Mucosa of stomach (tissue), 1 donor: Measurements from ENCODE around the gene PRPS1L1.

Experiments
- H3K27me3 ChIP-seq: one replicate; pipeline ENCODE4 v1.7.0; 2013; ENCODE audit warnings: mild to moderate bottlenecking, low read length; ENCODE audit not compliant: control insufficient read depth, insufficient read depth
- H3K36me3 ChIP-seq: one replicate; pipeline ENCODE4 v1.7.0; 2013; ENCODE audit warnings: low read length; ENCODE audit not compliant: control insufficient read depth, insufficient read depth
- H3K4me1 ChIP-seq: one replicate; pipeline ENCODE4 v1.7.0; 2013; ENCODE audit warnings: mild to moderate bottlenecking, low read length; ENCODE audit not compliant: control insufficient read depth, insufficient read depth
- H3K4me3 ChIP-seq: one replicate; pipeline ENCODE4 v1.7.0; 2013; ENCODE audit warnings: low read length
- H3K9ac ChIP-seq: one replicate; pipeline ENCODE4 v1.7.0; 2013; ENCODE audit warnings: mild to moderate bottlenecking, low read length, moderate library complexity
- H3K9me3 ChIP-seq: one replicate; pipeline ENCODE4 v1.7.0; 2013; ENCODE audit warnings: mild to moderate bottlenecking, low read length, moderate library complexity; ENCODE audit not compliant: control insufficient read depth
- donor health status: Pancreatic carcinoma.

PRPS1L1 gene

DNA sequence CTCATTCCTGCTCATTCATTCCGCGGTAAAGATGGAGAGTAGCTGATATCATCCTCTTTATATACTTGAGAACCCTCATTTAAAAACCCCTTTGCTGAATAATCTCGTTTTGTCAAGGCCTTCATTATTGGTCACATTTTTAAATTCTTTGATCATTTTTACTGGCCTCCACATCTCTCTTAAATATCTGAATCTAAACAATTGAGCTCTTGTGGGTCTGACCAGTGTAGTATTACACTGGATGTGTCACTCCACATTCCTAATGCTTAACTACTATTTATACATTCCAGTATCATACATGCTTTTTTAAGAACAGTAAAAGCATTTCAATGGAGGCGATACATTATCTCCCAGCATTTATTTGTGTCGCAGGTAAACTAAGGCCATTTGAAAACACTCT, 12.6 kb upstream of the PRPS1L1 start:
- H3K27me3 ChIP-seq, result no peaks in the 10 kb centered on the region
- H3K36me3 ChIP-seq, result no peaks in the 10 kb centered on the region
- H3K9me3 ChIP-seq, result no peaks in the 10 kb centered on the region
- no peak overlapping the region for H3K4me3 ChIP-seq
- no peak overlapping the region for H3K9ac ChIP-seq
- H3K4me1 ChIP-seq, result no peaks in the 10 kb centered on the region

DNA sequence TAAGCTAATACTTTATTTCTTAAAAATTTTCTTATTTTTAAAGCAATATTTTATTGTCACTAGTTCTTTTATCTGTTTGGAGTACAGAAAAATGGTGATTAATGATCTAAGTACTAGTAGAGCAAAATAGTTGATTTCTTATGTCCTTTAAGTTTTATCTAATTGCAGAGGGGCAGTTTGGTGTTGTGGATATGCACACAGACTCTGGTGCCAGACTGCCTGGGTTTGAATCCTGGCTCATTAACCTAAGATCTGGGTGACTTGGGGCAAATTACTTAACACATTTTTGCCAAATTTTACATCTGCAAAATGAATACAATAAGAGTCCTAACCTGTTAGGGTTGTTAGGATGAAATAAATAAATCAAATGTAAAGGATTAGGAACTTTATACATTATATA, 10.7 kb upstream of the PRPS1L1 start:
- Histone ChIP-seq H3K9me3 (no peaks in the 10 kb centered on the region), H3K9ac (no peak overlapping the region), H3K4me3 (no peak overlapping the region), H3K4me1 (no peaks in the 10 kb centered on the region), H3K27me3 (no peaks in the 10 kb centered on the region), H3K36me3 (no peaks in the 10 kb centered on the region)

DNA sequence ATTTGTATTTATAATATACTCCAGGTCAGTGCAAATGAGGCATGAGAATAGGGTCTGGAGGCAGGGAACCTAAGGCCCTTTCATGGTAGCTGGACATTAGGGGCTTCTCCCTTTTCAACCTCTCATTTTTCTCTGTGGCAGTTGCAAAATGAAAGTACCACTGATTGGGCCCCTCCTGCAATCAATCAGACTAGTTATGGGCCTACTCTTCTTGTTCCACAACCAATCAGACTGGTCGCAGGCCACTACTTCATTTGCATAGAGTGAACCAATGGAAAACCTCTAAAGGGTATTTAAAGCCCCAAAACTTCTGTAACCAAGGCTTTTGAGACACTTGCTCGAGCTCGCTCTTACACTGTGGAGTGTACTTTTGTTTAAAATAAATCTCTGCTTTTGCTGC, 10.0 kb upstream of the PRPS1L1 start:
- H3K36me3 ChIP-seq, result no peaks in the 10 kb centered on the region
- no peak overlapping the region for H3K9ac ChIP-seq
- H3K4me1 ChIP-seq, result no peaks in the 10 kb centered on the region
- H3K9me3 ChIP-seq, result no peaks in the 10 kb centered on the region
- no peaks in the 10 kb centered on the region for H3K27me3 ChIP-seq
- no peak overlapping the region for H3K4me3 ChIP-seq

DNA sequence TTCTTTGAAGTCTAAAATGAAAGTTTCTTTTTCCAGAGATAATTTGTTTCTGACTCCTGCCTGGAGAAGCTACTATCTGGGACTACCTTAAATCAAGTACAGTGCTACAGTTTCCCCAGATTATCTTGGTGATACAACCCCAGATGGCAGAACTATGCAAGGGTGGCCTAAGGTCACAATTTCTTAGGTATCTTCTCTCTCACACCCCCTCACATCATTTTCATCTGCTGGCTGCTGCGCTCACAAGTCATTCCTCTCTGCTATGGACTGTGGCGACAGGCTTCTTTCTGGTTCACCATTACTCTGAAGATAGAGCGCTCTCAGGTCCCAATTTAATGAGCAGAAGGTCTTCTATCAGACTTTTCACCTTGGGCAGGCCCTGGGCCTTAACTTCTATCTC, 9.1 kb upstream of the PRPS1L1 start:
- no peaks in the 10 kb centered on the region for H3K36me3 ChIP-seq
- no peak overlapping the region for H3K4me3 ChIP-seq
- no peaks in the 10 kb centered on the region for H3K9me3 ChIP-seq
- no peaks in the 10 kb centered on the region for H3K4me1 ChIP-seq
- no peaks in the 10 kb centered on the region for H3K27me3 ChIP-seq
- H3K9ac ChIP-seq, result no peak overlapping the region

DNA sequence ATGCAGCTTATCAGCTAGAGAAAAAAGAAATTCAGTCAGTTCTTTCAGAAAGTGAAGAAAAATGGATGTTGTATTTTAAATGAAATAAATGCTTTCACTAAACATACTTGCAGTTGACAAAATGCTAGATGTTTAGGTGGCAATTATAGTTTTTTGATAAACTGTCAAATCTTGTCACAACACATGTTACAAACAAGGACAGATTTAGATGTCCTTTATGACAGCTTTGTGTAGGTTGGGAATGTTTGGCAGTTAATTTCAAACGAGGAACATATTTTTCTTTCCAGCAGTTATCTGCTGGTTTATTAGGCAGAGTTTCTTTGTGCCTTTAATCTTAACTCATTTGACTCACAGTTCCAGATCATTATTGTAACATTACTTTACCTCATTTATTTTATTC, 3.1 kb upstream of the PRPS1L1 start:
- H3K9me3 ChIP-seq, result no peaks in the 10 kb centered on the region
- no peaks in the 10 kb centered on the region for H3K36me3 ChIP-seq
- H3K27me3 ChIP-seq, result no peaks in the 10 kb centered on the region
- H3K4me1 ChIP-seq, result no peaks in the 10 kb centered on the region
- H3K4me3 ChIP-seq, result no peak overlapping the region
- H3K9ac ChIP-seq, result no peak overlapping the region

DNA sequence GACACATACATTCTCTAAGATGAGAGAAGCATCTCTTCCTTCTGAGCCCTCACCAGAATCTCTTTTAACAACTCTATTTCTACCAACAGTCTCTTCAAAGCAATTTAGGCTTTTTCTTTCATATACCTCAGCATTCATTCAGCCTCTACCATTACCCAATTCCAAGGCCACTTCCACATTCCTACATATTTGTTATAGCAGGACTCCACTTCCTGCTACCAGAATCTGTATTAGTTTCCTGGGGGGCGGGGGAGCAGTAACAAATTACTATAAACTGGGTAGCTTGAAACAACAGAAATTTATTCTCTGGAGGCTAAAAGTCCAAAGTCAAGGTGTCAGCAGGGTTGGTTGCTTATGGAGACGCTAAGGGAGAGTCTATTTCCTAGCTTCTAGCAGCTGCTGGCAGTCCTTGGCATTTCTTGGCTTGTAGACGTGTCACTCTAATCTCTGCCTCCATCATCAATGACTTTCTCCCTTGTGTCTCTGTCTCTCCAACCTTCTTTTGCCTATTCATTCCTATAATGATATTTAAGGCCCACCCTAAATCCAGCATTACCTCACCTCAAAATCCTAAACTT, 7.4 kb downstream of the PRPS1L1 start:
- H3K4me1 ChIP-seq, result peaks cover 4% of the 10 kb centered on the region
- no peak overlapping the region for H3K9ac ChIP-seq

DNA sequence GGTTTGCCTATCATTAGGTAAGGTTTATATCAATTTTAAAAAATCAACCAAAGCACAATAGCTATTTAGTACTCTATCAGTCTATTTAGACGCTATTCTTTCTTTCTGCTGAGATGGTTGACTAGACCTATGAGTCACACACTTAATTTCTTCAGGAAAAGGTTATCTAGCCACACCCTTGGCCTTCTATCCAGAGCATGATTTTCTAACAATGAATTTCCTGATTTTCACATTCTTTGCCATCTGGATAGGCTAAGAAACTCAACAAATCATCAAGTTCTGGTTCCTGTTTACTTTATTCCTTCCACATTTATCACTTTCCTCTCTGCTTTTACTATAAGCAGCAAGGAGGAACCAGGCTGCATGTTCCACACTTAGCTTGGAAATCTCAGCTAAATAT, 8.1 kb downstream of the PRPS1L1 start:
- Histone ChIP-seq H3K27me3 (no peaks in the 10 kb centered on the region), H3K4me3 (no peak overlapping the region), H3K9me3 (no peaks in the 10 kb centered on the region), H3K9ac (no peak overlapping the region), H3K36me3 (no peaks in the 10 kb centered on the region), H3K4me1 (peaks cover 4% of the 10 kb centered on the region)

More for the DNA sequence above, 7.4 kb downstream of the PRPS1L1 start:
- Histone ChIP-seq H3K36me3 (no peaks in the 10 kb centered on the region), H3K4me3 (no peak overlapping the region), H3K9me3 (no peaks in the 10 kb centered on the region), H3K27me3 (no peaks in the 10 kb centered on the region)

DNA sequence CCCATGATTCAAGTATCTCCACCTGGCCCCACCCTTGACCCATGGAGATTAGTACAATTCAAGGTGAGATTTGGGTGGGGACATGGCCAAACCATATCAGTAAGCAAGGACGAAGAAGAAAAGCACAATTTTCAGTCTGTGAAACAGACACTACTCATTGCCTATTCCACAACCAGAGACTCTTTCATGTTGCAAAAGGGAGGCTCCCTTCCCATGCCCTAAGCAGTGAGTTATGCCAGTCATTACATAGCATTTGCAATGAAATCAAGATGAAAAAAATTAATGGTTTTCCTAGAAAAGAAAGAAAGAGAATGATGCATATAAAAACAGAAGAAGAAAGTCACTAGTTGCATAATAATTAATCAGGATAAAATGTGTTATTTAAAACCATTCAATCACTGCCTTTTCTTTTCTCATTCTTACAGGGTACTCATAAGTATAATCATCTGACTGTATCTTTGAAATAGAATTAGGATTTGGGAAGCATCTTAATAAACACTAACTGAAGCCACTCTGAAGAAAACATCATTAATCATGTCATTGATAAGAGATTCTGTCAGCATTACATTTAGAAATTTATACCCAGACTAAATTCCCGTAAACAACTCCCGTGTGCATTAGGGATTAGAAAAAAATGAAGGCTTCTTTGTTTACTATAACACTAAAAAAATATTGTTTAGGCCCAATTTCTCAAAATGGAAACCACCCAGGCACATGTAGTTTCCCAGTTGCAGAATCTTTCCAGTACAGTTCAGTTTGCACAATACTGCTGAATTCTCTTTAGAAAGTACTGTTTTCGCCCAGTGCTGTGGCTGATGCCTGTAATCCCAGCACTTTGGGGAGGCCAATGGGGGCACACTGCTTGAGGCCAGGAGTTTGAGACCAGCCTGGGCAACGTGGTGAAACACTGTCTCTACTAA, 9.1 kb downstream of the PRPS1L1 start:
- H3K4me1 ChIP-seq, result peaks cover 4% of the 10 kb centered on the region
- no peaks in the 10 kb centered on the region for H3K9me3 ChIP-seq
- H3K4me3 ChIP-seq, result no peak overlapping the region
- H3K27me3 ChIP-seq, result no peaks in the 10 kb centered on the region
- H3K9ac ChIP-seq, result no peak overlapping the region
- no peaks in the 10 kb centered on the region for H3K36me3 ChIP-seq

DNA sequence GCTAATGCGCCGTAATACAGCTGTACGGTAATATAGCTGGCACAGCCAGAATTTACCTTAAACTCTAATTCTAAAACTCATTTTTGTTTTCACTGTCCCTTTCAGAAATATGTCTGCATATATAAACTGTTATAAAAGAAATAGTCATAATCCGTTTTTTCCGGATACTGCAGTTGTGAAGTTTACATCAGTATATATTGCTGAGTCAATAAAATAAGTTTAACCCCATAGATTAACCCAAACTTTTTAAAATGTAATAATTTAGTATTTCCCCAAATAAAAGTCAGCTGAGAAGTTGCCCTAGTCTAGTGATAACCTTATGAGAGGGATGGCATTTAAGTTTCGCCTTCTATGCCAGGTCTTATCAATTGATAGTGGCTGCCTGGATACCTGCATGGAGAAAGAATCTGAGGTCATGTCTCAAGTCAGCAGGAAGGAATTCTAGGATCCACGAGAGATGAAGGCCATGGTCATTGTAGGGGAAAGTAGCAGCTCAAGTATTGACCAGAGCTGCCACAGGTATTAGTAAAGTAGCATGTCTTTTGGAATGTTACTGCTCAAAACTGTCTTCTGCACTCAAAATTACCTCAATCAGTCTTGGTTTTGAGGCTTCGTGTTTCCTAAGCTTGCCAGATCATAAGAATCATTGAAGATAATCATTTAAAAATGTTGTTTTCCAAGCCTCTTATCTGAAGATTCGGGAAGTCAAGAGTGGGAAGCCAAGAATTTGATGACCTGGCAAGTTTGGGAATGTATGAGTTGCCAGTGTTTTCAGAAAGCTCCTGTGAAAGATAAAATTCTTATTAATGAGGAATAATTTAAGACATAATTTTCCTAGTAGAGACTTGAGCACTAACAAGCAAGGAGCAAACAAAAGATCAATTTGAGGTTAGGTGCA, 10.8 kb downstream of the PRPS1L1 start:
- Histone ChIP-seq H3K36me3 (no peaks in the 10 kb centered on the region), H3K9me3 (no peaks in the 10 kb centered on the region), H3K9ac (no peak overlapping the region), H3K4me1 (peaks cover 4% of the 10 kb centered on the region), H3K27me3 (no peaks in the 10 kb centered on the region), H3K4me3 (no peak overlapping the region)

DNA sequence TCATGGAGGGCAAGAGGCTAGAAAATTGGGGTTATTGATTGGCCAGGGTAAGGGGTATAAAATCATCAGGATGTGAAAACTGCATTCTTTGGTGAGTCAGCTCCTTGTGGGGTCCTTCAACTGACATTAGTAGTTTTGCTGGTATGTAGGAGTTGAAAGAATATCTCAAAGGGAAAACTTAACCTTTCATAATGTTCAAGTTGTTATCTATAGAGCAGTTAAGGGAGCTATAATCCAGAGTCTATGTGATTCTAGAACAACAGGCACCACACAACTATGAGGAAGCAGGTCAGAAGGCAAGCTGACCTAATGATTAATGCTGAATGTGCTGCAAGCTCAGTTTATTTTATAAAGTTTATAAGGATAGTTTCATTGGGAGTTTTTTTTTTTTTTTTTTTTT, 13.7 kb downstream of the PRPS1L1 start:
- H3K27me3 ChIP-seq, result no peaks in the 10 kb centered on the region
- no peaks in the 10 kb centered on the region for H3K36me3 ChIP-seq
- no peak overlapping the region for H3K4me3 ChIP-seq
- no peaks in the 10 kb centered on the region for H3K9me3 ChIP-seq
- H3K9ac ChIP-seq, result no peak overlapping the region
- H3K4me1 ChIP-seq, result peaks cover 1% of the 10 kb centered on the region

DNA sequence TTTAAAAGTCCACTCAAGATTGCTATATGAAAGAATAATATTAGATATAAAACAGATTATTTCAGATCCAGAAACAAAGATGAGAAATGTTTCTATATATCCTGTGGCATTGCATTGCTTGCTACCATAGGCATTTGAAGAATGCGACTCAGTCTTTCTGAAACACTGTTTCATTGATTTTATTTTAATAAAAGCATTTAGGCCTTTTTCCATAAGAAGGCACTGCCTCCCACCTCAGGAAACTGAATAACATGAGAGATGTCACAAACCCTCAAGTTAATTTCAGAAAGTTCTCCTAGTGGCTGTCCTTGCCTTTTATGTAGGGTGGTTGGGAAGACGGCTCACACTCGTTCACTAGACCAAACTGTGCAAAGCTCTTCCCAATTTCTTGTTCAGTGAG, 23.3 kb downstream of the PRPS1L1 start:
- Histone ChIP-seq H3K27me3 (no peaks in the 10 kb centered on the region), H3K4me3 (no peak overlapping the region), H3K9me3 (no peaks in the 10 kb centered on the region), H3K4me1 (no peaks in the 10 kb centered on the region), H3K36me3 (no peaks in the 10 kb centered on the region), H3K9ac (no peak overlapping the region)
